NCI-H526 treated with DMSO at 0.1 percent for 48 hours (cell line): ENCODE results near the gene ANKRD29.

Experiments
- DNase-seq: peaks from one replicate; lab custom pipeline; 2025; lab: John Stamatoyannopoulos, UW

The ANKRD29 gene, protein sequence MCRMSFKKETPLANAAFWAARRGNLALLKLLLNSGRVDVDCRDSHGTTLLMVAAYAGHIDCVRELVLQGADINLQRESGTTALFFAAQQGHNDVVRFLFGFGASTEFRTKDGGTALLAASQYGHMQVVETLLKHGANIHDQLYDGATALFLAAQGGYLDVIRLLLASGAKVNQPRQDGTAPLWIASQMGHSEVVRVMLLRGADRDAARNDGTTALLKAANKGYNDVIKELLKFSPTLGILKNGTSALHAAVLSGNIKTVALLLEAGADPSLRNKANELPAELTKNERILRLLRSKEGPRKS

DNA sequence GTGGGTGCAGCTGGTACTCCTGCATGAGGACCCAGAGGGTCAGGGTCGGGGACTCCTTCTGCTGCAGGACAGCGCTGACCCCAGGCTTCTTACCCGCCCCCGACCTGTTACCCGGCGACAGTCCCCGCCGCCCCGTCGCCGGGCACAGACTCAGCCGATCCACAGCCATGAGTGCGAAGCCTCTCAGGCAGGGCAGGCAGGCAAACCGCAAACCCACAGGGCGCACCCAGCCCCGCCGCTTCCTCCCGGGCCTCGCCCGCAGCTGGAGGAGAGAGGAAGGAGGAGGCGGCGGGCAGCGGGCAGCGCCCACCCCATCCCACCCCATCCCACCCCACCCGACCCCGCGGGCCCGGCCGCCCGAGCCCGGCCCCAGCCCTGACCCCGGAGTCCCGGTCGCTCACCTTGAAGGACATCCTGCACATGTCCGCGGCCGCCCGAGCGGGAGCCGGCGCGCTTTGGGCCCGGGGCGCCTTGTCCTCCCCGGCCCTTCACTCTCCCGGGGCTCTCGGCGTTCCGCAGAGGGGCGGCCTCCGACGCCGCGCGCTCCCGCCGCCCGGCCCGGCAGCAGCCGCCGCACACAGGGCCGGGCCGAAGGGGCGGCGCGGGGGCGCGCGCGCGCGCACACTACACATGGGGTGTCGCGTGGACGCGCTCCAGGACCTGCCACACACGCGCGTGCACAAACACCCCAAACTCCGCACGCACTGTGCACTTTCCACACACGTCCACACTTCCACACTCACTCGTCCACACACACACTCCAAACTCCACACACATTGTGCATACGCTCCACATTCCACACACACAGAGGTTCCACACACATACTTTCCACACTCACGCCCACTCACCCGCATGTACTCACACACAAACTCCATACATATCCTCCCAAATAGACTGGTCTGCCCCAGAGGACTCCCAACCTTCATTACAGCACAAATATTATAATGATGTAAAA is at the start of gene ANKRD29:
ANKRD29 (minus strand) TSS at position 603 of the 955 bp plus-strand sequence; CDS start at position 422, 181 bp downstream.
- DNase-seq, result no peak

DNA sequence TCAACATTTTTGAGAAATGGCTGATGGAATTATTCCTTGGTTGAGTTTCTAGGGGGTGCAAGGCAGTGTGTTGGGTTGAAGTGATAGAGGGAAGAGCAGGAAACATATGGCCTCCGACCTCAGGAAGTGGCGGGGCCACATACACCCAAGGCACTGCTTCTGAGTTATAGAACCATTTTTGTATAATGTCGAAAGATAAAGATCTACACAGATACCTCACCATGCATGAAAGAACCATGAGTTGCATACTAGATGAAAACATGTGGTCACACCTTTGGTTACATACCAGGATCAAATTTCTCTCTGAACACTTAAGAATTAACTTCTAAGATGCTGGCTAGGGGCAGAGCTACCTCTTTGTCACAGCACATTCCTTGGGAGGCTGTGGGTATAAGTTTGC is 49.7 kb upstream of the ANKRD29 start:
- DNase-seq, result no peak

DNA sequence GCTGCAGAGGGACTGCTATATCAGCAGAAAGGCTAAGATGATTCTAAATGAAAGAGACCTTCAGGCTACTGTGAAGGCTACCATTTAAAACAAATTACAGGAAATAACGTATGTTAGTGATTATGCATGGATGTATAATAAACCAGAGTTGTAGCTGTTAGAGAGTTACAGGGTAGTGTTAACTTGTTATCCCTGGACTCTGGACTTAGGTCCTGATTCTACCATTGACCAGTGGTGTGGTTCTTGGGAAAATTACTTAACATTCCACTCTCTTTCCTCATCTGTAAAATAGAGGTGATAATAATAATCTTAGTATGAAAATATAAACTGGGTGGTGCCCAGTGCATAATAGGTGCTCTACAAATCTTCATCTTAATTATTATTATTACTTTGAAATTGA is 48.7 kb upstream of the ANKRD29 start:
- DNase-seq, result no peak

DNA sequence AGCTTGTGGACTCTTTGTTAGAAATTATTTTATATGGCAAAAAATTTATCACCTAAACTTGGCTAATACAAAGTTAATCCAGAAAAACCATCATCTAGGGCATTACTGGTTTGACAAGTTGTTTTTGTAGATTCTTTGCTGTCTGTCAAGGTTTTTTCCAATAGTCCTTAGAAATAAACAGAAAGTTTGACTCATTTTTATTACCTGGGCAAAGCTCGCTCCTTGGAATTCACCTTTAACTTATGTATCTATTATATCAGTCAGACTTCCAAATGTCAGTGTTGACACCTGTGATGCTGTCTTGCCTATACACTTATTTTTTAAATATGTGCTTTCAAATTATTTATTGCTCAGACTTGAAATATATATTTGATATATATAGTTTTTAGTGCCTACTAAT is 48.2 kb upstream of the ANKRD29 start:
- DNase-seq, result no peak

DNA sequence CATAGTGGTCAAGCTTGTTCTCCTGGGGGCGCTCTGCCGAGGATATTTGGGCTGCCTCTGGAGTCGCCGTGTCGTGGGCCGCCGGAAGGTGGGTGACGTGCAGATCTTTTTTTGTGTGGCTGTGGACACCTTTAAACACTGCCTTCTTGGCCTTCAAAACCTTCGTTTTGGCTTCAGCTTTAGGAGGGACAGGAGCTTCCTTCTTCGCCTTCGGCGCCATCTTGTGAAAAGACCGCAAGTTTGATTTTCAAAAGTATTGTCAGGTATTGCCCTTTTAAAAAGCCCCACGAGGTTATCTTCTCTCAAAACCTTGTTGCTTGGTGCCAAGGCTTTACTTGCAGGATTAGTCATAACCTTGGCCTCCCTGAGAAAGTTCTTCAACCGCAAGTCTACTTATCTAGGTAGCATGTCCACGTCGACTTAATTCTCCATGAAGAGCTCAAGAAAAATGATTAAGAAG is 47.4 kb upstream of the ANKRD29 start:
- no peak for DNase-seq

DNA sequence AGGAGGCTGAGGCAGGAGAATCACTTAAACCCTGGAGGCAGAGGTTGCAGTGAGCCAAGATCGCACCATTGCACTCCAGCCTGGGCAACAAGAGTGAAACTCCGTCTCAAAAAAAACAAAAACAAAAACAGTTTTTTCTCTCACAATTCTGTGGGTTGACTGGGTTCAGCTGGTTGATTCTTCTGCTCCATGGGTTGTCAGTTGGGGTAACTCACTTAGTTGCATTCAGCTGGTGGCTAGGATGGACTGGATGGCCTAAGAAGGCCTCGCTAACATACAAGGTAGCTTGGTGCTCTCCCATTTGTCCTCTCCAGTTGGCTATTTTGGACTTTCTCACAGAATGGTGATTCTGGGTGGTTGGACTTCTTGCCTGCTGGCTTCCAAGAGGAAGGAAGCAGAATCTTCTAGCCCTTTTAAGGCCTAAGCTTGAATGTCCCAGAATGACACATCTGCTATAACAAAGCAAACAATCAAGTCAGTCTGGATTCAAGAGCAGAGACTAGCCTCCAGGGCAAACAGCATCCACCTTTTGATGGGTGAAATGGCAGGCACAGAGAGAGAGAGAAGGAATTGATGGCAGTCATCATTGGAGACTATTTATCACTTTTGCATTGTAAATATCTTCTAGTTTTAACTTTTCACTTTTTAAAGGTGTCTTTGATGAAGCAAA is 44.4 kb upstream of the ANKRD29 start:
- DNase-seq, result no peak

DNA sequence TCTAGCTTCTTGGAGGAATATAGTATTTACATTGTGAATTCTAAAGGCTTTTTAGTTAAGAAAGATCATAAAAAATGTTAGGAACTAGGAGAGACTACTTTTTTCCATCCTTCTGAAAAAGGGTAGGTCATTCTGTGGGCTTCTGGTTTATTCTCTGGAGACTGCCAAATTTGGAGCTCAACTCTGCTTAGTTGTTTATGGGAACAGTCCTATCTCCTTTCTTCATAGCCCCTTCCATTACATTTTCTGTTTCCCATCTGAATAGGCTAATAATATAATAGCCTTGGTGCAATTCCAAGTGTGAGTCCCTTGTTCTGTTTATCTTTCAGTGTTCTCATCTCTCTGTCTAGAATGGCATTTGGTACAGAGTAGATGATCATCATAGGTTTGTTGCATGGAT is 42.1 kb upstream of the ANKRD29 start:
- DNase-seq, result no peak

DNA sequence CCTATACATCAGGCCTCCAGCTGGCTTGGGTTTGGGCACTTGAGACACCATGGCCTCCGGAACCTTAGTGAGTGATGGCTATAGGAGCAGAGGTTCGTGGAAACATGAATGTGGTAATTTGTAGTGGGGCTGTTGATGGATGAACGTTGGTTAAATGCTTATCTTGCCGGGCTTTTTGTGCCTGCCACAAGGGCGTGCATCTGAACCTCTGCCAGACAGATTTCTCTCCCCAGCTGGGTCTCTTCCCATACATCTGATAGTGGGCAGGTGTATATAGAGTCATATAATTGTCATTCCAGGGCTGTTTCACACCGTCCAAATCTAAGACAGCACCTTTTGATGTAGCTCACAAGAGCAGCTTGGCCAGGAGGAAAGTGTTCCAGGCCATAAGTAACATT is 41.3 kb upstream of the ANKRD29 start:
- DNase-seq, result no peak

DNA sequence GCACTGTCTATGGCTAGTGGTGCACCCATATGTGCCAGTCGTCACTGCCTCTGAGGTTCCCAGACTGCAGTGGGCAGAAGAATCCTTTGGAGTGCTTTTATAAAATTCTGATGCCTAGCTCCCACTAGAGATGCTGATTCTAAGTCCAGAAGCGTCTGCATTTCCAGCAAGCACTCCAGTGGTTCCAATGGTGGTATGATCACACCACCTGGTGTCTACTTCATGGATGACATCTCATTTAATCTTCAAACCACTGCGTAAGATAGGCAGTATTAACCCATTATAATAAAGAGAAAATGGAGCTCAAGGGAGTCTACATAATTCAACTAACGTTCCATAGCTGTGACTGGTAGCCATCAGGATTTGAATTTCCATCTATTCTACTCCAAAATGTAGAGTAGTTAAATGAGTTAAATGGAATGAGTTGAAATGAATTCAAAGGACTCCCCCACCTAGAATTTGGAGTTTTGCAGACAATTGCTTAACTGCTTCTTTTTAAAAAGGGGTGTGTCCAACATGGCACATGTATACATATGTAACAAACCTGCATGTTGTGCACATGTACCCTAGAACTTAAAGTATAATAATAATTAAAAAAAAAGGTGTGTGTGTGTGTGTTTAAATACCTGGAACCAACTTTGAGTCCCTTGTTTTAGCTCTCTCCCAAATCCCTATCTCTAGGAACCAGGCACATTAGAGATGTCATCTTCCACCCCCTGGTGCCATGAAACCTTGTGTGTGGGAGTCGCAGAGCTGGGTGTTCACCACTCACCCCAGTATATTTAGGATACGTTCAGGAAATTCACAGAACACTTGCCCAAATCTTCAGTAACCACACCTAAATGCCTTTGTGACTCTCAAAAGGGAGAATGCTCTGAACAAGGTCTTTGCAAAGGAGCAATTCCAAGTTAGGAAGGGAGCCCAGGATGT is 40.6 kb upstream of the ANKRD29 start:
- peak; percentile 3 for DNase-seq

DNA sequence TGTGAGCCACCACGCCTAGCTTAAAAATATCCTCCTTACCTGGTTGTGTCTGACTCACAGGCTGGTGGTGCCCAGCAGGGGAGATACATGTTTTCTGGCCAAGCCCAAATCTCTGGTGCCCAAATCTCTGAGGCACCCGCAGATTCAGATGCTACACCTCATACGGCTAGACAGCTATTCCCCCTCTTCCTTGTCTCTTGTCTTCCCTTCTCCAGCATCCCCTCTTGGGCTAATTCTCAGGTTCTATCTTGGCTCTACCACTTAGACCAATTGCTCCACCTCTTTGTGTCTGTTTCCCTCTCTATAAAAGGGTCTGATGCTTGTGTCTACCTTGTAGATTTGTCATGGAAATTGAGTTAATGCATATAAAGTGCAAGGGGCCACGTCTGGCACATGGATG is 39.9 kb upstream of the ANKRD29 start:
- no peak for DNase-seq

DNA sequence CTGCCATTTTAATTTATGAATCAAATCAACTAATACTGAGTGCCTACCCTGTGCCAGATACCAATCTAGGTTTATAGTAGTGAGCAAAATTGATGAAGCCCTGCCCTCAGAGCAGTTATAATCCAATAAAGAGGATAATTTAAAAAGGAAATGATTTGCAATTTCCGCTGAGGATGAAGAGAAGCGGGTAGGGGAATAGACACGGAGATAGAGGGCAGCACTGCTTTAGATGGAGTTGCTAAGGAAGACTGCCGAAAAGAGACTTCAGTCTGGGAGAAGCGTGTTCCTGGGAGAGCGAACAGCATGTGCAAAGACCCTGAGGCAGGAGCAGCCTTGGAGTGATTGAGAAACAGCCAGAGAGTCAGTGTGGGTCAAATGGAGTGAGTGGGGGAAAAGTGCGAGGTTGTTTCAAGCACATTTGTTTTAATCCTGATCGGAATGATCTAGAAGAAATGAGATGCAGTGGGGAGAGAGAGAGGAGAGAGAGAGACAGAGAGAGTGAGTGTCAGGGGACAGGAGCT is 38.9 kb upstream of the ANKRD29 start:
- DNase-seq, result no peak

DNA sequence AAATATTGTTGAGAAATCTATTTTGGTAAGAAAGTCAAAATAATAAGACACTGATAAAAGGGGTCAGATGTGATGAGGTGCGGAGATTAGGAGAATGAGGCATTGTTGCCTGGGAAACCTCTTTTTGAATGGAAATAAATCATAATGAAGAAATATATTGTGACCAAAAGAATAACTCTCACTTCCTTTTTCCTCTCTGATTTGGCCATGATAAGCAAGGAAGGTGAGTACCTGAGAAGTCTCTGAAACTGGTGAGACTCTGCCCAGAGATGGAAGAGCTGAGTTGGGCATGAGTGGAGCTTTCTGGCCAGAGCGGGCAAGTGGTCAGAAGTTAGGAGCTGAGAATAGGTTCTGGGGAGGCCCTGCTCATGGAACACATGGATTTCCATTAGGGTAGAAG is 38.3 kb upstream of the ANKRD29 start:
- DNase-seq, result no peak

DNA sequence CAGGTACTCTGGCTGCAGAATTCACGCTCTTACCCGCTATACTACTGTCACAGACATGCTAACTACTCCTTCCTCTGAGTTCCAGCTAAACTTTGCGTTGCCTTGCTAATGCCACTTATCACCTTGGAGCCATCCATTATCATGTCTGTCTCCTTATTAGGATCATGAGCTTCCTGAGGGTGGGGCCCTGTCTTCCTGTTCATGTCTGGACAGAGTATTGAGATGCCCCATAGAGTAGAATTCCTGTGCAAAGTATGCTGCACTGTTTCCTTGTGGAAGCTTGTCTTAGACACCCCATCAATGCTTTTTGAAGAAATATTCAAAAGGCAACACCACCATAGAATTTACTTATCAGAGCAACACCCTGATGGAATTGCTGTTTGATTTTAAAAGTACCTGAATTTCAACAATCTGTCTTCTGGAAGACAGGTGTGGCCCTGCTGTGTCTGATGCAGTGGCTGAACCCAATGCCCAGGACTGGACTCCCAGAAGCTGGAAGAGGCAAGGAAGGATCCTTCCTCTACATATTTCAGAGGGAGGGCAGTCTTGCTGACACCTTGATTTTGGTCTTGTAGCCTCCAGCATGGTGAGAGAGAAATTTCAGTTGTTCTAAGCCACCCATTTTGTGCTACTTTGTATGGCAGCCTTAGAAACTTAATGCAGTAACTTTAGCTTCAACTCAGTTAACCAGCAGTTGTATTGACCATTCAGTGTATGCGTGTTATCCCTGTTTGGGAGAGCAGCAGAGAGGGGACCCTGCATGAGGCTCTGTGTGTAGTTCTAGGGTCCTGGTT is 32.1 kb upstream of the ANKRD29 start:
- no peak for DNase-seq

DNA sequence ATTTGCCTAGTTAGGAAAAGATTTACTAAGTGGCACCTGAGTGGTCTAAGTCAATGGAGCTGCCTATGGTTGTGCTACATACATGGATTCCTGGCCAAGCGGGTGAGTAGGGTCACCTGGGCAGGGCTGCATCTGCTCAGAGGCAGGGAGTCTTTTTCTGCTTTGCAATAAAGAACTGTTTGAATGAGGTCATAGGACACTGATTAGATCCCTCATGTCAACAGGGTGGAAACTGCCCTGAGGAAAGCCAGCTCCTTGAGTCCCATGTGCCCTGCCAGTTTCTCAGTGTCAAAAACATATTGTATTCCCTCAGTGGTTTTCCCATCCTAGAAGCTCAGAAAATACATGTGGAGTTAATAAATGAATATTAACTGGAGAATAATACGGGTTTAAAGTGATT is 31.1 kb upstream of the ANKRD29 start:
- DNase-seq, result no peak

DNA sequence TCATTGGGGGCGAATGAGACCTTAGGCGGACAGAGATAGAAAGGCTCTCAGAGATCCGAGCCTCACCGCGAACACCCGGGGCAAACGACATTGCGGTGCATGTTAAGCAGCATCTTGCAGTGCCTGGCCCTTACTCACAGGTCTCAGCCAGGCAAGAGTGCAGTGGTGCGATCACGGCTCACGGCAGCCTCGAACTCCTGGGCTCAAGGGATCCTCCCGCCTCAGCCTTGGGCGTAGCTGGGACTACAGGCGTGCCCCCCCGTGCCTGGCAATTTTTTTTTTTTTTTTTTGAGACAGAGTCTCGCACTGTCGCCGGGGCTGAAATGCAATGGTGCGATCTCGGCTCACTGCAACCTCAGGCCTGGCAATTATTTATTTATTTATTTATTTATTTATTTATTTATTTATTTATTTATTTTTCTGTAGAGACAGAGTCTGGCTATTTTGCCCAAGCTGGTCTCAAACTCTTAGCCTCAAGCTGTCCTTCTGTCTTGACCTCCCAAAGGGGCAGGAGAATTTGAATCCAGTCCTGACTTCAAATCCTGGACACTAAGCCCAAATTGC is 27.9 kb upstream of the ANKRD29 start:
- DNase-seq, result no peak

DNA sequence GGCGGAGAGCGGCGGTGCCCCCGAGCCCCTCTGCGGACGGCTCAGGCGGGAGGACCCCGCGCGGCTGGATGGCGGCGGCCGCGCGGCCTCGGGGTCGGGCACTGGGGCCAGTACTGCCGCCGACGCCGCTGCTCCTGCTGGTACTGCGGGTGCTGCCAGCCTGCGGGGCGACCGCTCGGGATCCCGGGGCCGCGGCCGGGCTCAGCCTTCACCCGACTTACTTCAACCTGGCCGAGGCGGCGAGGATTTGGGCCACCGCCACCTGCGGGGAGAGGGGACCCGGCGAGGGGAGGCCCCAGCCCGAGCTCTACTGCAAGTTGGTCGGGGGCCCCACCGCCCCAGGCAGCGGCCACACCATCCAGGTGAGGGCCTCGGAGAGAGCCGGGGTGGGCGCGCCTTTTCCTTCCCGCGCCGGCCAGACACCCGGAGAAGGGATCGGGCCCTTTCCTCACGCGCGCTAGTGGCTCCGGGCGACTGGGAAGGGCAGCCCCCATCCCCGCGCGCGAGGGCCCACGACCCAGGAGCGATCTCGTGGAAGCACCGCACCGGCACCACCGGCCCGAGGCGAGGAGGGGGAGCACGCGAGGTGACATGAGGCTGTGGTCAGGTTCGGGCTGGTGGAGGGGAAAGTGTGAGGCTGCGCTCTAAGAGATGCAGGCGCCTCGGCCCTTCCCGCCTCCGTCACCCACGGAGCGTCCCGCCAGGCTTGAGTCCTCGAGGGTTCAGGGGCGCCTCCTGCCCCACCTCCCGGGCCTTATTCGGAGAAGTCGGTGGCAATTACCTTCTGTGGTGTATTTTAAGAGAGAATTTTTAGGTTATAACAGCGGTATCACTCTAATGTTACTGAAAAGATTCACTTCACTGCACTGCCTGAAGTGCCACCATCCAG is 27.1 kb upstream of the ANKRD29 start:
- DNase-seq, result no peak

DNA sequence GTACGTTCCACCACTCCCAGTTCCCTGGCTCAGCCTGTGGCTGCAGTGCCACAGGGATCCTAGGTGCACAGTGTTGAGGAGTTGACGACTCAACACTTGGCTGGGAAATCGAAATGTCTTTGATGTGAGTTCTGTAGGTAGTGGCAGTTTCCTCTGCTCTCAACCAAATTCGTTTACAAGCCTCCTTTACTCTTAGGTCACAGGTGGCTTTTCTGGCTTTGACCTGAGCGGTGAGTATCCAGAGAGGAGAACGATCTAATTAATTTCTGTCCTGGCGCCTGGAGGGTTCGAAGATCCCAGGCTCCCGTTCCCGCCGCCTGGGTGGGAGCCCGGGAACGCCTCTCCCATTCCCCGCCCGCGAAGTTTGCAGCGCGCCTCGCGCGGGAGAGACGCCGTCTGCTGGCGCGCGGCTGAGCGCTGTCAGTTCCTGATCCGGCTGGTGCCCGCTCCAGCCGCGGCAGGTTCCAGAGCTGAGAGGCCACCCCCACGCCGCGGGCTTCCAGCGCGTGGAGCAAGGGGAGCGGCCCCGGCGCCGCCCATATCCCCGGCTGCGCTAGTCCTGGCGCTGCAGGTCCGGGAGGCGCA is 26.4 kb upstream of the ANKRD29 start, which contains the start of gene LAMA3:
LAMA3 (plus strand) TSS at position 423 of the 585 bp plus-strand sequence. CDS start 231 bp downstream, outside the sequence.
- peak; percentile 51 for DNase-seq

DNA sequence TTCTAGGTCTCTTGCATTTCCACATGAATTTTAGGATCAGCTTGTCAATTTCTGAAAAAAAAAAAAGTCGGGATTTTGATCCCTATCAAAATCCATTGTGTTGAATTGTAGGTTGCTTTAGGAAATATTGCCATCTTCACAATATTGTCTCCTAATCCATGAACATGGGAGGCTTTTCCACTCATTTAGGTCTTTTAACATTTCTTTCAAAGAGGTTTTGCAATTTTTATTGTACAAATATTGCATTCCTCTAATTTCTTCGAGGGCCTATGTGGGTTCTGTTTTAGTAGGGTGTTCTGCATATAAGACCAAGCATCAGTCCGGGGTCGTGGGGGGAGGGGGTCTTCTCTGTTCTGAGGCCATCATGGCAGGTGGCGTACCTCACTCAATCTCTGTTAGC is 25.8 kb upstream of the ANKRD29 start:
- DNase-seq, result no peak
